GM21390 (cell line): ENCODE measurements around the gene BID.
"Not testable (repeated sequence)": the region's sequence is repeated elsewhere in the genome, so short reads cannot be mapped to it uniquely, and the experiment has no call there.

ENCODE experiments used
- ATAC-seq: cut with Tn5 transposase; IDR thresholded peaks from one replicate; pipeline ENCODE4 v1.9.1; 2021; ENCODE audit not compliant: unreplicated experiment

BID gene

DNA sequence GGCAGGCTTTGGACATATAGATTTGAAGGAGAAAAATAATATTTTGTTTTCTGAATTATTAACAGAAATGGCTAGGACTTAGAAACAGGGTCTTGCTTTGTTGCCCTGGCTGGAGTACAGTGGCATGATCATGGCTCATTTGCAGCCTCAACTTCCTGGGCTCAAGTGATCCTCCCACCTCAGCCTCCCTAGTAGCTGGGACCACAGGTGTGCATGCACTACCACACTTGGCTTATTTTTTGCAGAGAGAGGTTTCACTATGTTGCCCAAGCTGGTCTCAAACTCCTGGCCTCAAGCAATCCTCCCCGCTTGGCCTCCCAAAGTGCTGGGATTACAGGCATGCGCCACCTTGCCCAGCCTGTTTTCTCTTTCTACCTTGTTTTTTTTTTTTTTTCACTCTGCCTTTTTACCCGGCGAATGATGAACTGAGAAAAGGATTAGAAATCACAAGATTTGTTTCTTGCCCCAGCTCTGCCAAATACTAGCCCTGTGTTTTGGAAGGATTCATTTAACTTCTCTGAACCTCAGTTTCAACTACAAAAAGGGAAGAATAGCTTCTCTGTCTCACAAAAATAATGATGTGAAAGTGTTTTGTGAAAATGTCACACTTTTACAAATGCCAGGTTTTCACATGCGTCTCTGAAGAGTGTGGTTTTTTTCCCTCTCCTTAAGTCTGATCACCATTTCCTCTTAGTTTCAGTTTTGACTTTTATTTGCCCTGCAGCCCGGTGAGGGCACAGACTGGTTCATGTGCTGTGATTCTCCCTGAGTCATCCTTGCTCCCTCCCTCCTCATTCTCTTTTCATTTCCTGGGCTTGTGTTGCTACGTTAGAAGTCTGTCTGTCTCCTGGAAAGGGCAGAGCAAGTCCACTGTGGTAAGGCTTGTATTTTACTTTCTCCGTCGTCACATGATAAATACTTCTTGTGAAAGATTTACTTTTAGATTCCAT, 68.0 kb downstream of the BID start:
- ATAC-seq = peak; percentile 87

DNA sequence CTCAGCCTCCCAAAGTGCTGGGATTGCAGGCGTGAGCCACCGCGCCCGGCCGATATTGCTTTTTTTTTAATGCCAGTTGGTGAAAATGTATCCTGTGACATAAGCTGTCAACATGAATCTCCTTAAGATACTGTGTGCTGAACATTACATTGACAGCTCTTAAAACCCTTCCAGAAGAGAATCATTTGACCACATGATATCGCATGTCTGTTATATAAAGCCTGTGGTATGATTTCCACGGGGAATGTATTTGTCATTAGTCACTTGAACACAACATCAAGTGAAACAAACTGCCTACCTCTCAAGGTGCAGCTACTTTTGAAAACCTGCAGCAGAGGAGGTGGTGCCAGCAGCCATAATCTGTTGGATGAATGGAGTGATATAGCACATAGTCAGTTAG, 68.7 kb downstream of the BID start:
- ATAC-seq = no peak

DNA sequence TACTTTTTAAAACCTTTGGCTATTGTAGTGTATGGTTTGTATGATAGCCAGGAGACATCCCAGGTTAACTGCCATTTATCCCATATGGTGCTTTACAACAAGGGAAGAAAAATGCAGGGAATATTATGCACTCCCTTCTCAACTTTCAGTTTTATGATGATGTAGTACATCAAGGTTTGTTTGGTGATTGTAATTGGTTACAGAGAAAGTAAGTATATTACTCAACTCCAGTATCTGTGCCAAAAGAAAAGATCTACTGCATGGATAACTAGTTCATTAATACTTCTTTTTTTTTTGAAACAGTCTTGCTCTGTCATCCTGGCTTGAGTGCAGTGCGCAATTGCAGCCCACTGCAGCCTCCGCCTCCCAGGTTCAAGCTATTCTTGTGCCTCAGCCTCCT, 70.5 kb downstream of the BID start:
- ATAC-seq = no peak

- no peak for ATAC-seq
These were observed 73.5 kb downstream of the BID start for GRCh38 chr22:17700778-17701177.

DNA sequence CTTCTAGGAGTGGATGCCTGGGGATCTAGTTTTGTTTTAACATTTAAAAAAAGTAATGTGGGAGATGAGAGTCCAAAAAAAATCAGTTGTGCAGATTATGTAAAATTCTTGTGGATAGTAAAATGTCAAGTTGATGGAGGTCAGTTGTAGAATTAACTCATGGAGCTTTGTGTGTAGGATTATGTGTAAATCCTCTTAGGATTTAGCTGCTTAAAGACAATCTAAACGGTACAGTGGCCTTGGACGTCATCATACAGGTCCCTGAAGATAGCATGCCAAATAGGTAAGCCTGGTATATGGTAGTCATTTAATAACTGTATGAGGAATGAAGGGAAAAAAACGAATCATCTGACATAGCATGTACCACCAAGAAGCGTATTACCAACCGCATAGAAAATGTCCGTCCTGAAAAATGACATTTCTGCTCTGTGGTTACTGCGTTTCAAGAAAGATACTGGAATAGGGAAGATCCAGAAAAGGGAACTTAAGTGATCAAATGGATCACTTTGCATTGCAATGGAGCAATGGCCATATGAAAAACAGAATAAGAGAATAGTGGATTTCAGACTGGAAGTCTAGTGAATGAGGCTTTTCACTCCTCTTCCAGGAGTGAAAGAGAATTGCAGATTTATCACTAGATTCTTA, 74.5 kb downstream of the BID start:
- no peak for ATAC-seq

- no peak for ATAC-seq
These were observed 75.3 kb downstream of the BID start for GRCh38 chr22:17698948-17699347.

- not testable (repeated sequence) for ATAC-seq
These were observed 76.0 kb downstream of the BID start for GRCh38 chr22:17698276-17698675.

- not testable (repeated sequence) for ATAC-seq
These were observed 77.1 kb downstream of the BID start for GRCh38 chr22:17697196-17697595.

DNA sequence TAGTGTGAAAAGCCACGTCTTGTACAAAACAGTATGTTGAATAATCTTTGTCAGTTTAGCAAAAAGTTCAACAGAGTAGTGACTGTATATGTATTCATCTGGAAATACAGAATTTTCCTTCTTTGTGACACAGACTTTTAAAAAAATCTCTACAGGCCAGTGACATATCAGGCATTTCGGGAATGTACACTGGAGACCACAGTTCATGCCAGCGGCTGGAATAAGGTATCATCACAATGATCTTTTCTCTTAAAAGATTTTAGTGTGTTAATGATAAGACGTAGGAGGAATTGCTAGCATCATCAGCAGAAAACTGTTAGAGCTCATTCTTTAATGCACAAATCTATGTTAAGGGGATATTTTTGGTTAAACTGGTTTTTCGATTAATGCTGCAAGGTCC, 78.3 kb downstream of the BID start:
- ATAC-seq = no peak

- ATAC-seq = no peak
These were observed 79.5 kb downstream of the BID start for GRCh38 chr22:17694752-17695151.

- no peak for ATAC-seq
These were observed 80.1 kb downstream of the BID start for GRCh38 chr22:17694193-17694592.

GRCh38 chr22:17692841-17693240, 81.4 kb downstream of the BID start:
- no peak for ATAC-seq

DNA sequence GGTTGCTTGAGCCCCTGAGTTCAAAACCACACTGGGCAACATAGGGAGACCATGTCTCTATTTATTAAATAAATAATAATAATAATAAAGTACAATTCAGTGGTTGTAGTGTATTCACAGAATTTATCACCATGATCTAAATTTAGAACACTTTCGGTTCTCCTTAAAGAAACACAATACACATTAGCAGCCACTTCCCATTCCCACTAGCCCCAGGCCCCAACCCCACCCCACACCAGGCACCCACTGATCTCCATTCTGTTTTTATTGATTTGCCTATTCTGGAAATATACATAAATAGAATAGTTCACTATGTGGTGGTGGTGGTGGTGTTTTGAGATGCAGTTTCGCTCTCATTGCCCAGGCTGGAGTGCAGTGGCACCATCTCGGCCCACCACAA, 90.0 kb downstream of the BID start:
- no peak for ATAC-seq
